SK-MEL-5 (cell line): Measurements from ENCODE around the gene HPS4. TPM values are rescaled to one million over a fixed set of nuclear protein-coding genes. Genes with fewer than 3 reads are reported as not detected.
"Not testable (repeated sequence)": the region's sequence is repeated elsewhere in the genome, so short reads cannot be mapped to it uniquely, and the experiment has no call there.

Experiments
- DNase-seq: peaks from one replicate; pipeline ENCODE4 v3.0.0-alpha.2; 2016; ENCODE audit warnings: low read depth, low spot score
- in situ Hi-C: cut with HindIII; loops from 2 replicates; pipeline ENCODE4 v1.10.0; 2016; ENCODE audit warnings: low sequenced_read_pairs, high pct_unique_total_duplicates, low pct_unique_long_range_greater_than_20kb
- total RNA-seq: library from RNA; depleted of rRNA; stranded (reverse); fragments of >200 nt; shearing (Covaris generic); gene quantifications from 2 replicates; pipeline ENCODE4 v1.2.3, GENCODE V29; 2014

Gene HPS4
- total RNA-seq, 1 experiment from 2014 or later = 351 TPM

DNA sequence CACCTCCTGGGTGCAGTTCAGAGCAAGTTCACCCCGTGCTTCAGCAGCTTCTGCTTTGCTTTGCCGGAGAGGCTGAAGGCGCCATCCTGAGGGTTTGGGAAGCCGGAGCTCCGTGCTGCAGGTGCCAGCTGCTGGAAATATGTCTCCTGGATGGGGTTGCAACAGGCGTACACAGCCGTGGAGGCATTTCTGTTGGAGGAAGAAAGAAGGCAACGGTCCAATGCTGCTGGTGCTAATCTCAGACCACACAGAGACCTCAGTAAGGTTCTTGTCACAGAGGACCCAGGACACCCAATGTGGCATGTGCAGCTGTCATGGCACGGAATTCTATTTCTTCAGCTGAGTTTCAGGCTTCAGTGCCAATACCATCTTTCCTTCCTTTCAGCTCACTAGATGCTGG lies 30.4 kb downstream of the HPS4 start:
- no peak for DNase-seq
- in situ Hi-C loops = no loop called here

DNA sequence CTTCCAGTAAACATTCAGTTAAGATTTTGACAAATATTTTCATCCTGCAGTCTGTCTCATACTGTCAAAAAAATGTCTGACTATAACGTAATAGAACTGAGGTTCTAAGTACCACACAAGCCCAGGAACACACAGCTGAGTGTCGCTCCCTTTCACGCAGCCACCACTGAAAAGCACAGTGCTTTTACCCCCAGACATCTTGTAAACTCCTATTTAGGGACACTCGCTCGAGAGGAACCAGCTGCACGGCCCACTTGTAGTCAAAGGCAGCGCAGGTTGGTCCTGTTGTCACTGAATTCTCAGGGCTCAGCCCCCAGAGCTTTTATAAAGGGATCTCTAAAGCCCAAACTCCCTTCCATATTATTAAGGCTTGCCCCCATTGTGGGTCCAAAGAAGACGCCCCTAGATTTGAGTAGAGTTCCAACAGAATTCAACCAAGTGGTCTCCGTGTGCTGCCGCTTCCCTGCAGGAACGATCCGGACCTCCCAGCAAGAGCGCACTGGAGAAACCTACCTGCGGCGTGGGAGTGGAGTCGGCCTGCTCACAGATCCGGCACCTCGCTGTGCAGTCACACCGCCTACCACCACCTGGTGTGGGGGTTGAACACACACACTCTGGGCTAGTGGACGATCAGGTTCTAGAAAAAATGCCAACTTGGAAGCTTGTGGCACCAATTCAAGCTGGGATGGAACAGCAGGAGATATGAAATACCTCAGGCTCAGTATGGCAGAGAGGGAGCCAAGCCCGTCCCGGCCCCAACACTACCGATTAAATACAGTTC lies 31.2 kb downstream of the HPS4 start:
- in situ Hi-C loops = no loop called here

DNA sequence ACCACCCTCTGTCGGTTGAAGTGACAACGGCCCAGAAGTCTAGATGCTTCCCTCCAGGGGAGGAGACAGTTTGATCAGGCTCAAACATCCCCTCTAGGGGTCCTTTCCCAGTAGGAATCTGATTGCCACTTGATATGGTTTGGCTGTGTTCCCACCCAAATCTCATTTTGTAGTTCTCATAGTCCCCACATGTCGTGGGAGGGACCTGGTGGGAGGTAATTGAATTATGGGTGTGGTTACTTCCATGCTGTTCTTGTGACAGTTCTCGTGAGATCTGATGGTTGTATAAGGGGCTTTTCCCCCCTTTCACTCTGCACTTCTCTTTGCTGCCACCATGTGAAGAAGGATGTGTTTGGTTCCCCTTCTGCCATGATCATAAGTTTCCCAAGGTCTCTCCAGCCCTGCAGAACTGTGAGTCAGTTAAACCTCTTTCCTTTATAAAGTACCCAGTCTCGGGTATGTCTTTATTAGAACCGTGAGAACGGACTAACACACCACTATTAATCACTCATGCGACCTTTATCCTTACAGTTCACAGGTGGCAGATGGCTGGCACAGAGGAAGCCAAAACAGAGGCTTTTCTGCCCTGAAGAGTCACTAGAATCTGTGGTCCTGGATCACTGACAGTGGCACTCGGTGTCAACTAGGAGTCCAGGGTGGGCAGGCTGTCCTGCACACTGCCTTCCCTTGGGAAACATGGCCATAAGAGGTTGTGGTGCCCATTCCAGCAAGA lies 33.0 kb downstream of the HPS4 start:
- no peak for DNase-seq
- in situ Hi-C loops = no loop called here

More for the DNA sequence above, 31.2 kb downstream of the HPS4 start:
- DNase-seq = no peak

DNA sequence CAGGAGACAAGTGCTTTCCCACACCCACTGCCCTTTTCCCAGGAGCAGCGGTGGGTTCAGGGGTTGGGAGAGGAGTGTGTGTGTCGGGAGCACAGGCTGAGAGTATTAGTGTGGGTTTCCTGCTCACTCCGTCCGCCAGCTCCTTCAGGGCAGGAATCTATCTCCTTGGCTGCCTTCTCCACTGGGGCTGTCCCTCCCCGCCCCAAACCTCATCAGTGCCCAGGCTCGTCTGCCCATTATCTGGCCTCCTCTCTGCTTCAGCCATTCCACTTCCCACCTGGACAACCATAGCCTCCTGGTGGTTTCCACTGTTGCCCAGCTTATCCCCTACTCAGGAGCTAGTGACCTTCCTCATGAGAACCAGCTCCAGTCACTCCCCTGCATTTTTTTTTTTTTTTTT lies 34.6 kb downstream of the HPS4 start:
- in situ Hi-C loops = no loop called here
- no peak for DNase-seq

- in situ Hi-C loops = no loop called here
These were observed 35.2 kb downstream of the HPS4 start for GRCh38 chr22:26448334-26448733.

DNA sequence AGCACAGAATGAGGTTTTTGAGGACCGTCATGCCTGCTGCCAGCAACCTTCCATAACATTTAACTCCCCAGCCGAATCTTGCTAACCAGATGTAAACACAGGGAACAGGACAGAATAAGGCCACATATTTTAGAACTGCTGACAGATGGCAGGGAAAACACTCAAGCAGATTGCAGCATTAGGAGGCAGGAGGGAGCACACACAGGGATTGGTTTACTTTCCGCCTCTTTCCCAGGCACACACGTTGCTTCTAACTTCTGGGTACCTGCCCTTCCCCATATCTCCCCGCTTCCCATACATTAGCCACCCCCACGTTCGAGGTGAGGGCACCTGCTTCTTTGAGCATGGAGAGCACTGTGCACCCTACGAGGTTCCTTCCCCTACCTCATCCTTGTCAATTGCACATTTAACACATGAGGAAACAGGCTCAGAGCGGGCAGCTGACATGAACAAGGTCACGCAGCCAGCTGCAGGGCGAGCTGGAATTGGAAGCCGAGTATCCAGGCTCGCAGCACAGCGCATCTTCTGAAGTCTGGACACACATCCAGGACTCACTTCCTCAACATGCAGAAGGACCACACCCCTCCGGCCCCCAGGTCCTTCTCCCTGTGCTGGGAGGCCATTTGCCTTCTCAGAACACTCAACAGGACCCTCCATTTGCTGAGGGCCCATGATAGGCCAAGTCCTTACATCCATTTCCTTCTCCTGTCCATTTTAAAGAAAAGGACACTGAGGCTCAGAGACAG lies 35.8 kb downstream of the HPS4 start:
- in situ Hi-C loops = no loop called here
- no peak for DNase-seq

More at GRCh38 chr22:26448334-26448733, 35.2 kb downstream of the HPS4 start:
- no peak for DNase-seq

DNA sequence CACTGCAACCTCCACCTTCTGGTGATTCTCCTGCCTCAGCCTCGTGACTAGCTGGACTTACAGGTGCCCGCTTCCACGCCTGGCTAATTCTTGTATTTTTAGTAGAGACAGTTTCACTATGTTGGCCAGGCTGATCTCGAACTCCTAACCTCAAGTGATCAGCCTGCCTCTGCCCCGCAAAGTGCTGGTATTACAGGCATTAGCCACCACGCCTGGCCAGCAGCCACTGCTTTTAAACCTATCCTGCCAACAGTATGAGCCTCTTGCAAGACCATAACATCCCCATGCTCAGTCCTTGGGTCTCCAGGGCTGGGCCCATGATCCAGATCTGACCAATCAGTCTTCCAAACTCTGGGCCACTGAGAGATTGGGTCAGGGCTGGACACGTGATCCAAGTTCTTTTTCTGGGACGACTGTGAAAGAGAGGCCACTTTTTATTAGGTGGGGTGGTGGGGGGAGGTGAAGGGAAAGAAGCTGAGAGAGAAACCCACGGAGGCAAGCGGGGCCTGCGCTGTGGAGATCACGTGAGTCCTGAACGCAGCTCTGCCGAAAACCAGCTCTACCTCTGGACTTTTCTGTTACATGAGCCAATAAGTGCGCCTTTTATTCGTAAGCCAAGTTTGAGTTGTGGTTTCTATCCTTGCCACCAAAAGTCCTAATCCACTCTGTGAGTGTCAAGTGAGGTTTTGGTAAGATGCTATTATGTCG lies 36.6 kb downstream of the HPS4 start:
- in situ Hi-C loops = no loop called here
- DNase-seq = no peak

GRCh38 chr22:26445577-26446275 lies 37.9 kb downstream of the HPS4 start:
- in situ Hi-C loops = no loop called here

GRCh38 chr22:26444777-26445176 lies 38.8 kb downstream of the HPS4 start:
- in situ Hi-C loops = no loop called here
- no peak for DNase-seq

More at GRCh38 chr22:26445577-26446275, 37.9 kb downstream of the HPS4 start:
- no peak for DNase-seq

GRCh38 chr22:26443901-26444690 lies 39.5 kb downstream of the HPS4 start:
- in situ Hi-C loops = no loop called here

GRCh38 chr22:26442086-26442756 lies 41.4 kb downstream of the HPS4 start:
- DNase-seq = no peak
- in situ Hi-C loops = no loop called here

More at GRCh38 chr22:26443901-26444690, 39.5 kb downstream of the HPS4 start:
- DNase-seq = no peak

DNA sequence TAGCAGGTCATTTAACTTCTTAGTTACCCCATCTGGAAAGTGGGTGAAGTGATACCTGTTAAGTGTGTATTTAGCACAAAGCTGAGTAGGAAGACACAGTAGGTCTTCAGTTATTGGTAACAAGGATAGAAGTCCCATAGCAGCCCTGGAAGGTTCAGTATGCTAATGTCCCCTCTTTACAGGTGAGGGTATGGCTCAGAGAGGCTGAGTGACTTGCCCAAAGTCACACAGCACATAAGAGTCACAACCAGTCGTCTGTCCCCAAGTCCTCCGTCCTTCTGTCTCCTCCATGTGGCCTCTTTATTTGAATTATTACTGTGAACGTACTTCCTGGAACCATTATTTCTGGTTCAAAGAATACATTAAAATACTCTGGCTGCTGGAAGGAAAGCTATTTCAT lies 44.0 kb downstream of the HPS4 start:
- no peak for DNase-seq
- in situ Hi-C loops = no loop called here

- DNase-seq, in situ Hi-C loops: not testable (repeated sequence)
These were observed 44.8 kb downstream of the HPS4 start for GRCh38 chr22:26438776-26439175.

DNA sequence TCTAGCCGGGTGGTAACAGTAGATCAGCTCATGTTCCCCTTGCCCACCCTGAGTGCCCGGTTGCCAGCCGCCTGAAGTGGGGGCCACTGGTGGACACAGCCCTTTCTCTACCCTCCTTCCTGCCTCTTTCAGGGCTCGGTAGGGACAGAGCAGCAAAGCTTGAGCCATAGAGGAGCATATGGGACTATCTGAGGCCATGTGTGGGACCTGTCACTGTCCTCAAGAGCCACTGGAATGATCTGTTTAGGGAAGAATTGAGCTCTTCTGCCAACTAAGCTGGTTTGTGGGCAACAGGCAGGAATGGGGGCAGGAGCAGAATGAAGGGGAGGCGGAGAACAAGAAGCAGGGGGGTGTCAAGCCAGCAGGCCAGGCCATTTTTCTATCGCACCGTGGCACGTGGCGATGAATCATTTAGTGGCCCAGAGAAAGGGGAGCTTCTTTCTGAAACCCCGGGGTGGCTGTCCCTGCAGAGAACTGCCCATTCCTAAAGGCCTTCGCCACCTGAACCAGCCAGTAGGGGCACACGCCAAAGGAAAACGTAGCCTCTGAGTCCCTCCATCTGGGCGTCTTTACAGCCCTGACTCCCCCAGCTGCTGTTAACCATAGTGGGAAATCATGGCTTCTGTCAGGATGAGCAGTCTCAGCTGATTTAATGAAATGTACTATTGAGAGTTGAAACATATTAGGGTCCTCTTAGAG lies 45.7 kb downstream of the HPS4 start:
- in situ Hi-C loops = no loop called here
- no peak for DNase-seq

DNA sequence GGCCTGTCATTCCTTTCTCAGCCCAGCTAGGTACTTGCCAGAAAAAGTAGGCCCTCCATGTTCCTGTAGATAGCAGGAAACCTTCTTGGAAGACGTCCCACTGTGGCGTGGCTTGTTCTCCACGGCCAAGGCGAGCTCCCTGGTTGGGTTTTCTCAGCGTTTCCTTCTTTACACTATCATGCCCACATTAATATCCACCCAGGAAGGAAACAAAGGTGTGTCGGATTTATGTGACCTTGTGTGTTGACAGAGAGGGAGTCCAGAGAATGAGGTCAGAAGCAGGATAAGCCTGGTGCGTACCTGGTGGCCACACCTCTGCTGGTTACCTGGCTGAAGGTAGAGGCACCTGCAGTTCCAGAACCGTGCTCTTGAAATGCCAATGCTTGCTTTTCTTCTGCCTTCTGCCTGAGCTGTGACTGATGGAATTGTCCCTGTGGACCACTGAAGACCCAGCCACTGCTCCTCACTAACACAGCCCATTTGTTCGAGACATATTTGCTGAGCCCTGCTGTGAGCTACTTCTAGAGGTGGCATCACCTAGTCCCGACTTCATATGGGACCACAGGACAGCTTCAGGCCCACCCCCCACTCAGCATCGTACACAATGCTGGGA lies 46.6 kb downstream of the HPS4 start:
- no peak for DNase-seq
- in situ Hi-C loops = no loop called here
